Adrenal gland (tissue), 12 donors: ENCODE measurements around the gene ZKSCAN3. TPM values are rescaled to one million over a fixed set of nuclear protein-coding genes. Genes with fewer than 3 reads are reported as not detected.

ENCODE experiments used
- DNase-seq, 7 donors: peaks; one replicate each; pipeline ENCODE4 v3.0.0-alpha.2; 2019 to 2020
- H3K27ac ChIP-seq, 5 donors: fragments of 200-600 bp; sonication (generic) in 4 of 5; 1 replicate in 3 of 5; 2 replicates in 2 of 5; pipeline versions ENCODE4 v1.5.1 to v1.8.0; 2016 to 2020; ENCODE audit warnings: mild to moderate bottlenecking in 1 of 5
- H3K27me3 ChIP-seq: fragments of 200-600 bp; 2 replicates; pipeline ENCODE4 v1.8.0; 2021
- H3K36me3 ChIP-seq, 2 donors: fragments of 200-600 bp; replicated peaks in 1 of 2; 1 replicate in 1 of 2; 2 replicates in 1 of 2; pipeline versions ENCODE4 v1.5.1 to v1.8.0; 2018 to 2022
- H3K4me1 ChIP-seq, 2 donors: fragments of 200-600 bp; replicated peaks in 1 of 2; 1 replicate in 1 of 2; 2 replicates in 1 of 2; pipeline versions ENCODE4 v1.5.1 to v1.8.0; 2018 to 2021
- H3K4me3 ChIP-seq, 4 donors: fragments of 200-600 bp; sonication (generic) in 3 of 4; one replicate each; pipeline ENCODE4 v1.5.1; 2016 to 2018
- H3K9me3 ChIP-seq, 3 donors: fragments of 200-600 bp; sonication (generic) in 1 of 3; replicated peaks in 1 of 3; 1 replicate in 2 of 3; 2 replicates in 1 of 3; pipeline versions ENCODE4 v1.5.1 to v1.8.0; 2016 to 2021
- CTCF ChIP-seq, 6 experiments: fragments of 450-650 bp in 4 of 6; fragments of 200-600 bp in 2 of 6; sonication (generic) in 1 of 6; IDR thresholded peaks; 1 replicate in 5 of 6; 2 replicates in 1 of 6; pipeline versions ENCODE4 v1.5.1 to v1.8.0; 2016 to 2021; ENCODE audit warnings: antibody characterized with exemption in 6 of 6, mild to moderate bottlenecking in 2 of 6, moderate library complexity in 1 of 6
- POLR2A ChIP-seq, 2 donors: fragments of 450-650 bp; IDR thresholded peaks; one replicate each; pipeline ENCODE4 v1.6.1; 2017; ENCODE audit warnings: antibody characterized with exemption in 2 of 2, mild to moderate bottlenecking in 2 of 2, moderate library complexity in 1 of 2
- intact Hi-C, 2 donors: fragments of 100-400 bp; cut with DNase I; formaldehyde crosslinking; loops; one replicate each; pipeline versions ENCODE4 v1.14.1 to v1.15.0; 2022 to 2023
- polyA plus RNA-seq, 3 donors: library from polyadenylated mRNA; stranded (reverse); fragments of 200-250 nt in 2 of 3; fragments of 350-450 nt in 1 of 3; fragmentation: Illumina TruSeq in 1 of 3; extraction: RNeasy Lipid Tissue Mini Kit (QIAGEN cat#74804) in 1 of 3; gene quantifications; one replicate each; pipeline ENCODE4 v1.2.3, GENCODE V29; 2013 to 2014
- small RNA-seq, 2 donors: library from RNA; depleted of rRNA; stranded (forward); fragments of <200 nt; gene quantifications; one replicate each; pipeline ENCODE3, GENCODE V24; 2016
- total RNA-seq, 9 donors: library from RNA; depleted of rRNA in 4 of 9; stranded (reverse); fragments of >200 nt in 4 of 9; fragments of 120-200 nt in 1 of 9; fragmentation: NEBNext Ultra II Directional in 1 of 9; extraction: Animal tissue kit (Norgen Biotek cat#: 25700) in 1 of 9; gene quantifications; one replicate each; pipeline versions ENCODE4 v1.1.0 to v1.2.4, GENCODE V29; 2013 to 2023
- donor health status: healthy with polysubstance abuse.
- donor health status: Bipolar disorder and iron deficiency.
- donor health status: DM: yes; HTN: yes; CAD: no.
- donor health status: DM: no; HTN: no; CAD: no.
- donor health status: DM: no; HTN: no; CAD: no.
- donor health status: DM: yes; HTN: yes; CAD: no.

Gene ZKSCAN3
- total and polyA plus RNA-seq, 12 donors: 1.4 to 12.4 (median 5.2) TPM

DNA sequence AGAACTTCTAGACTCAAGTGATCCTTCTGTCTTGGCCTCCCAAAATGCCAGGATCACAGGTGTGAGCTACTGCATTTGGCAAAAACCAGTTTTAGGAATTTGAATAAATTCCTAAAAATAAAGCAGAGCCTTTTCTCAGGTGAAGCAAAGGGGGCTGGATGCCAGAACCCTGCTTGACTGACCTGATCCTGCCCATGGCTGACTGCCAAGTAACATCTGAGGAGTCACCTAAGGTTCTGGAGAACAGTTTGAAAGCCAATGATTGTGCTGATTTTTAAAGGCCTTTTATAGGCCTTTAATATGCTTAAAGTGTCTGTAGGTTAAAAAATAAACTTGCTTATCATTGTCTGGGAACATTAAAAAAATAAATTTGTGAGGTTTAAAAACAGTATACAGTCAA is 63.9 kb downstream of the ZKSCAN3 start:
- no peaks in the 10 kb centered on the region for H3K27me3 ChIP-seq
- no peaks in the 10 kb centered on the region for H3K36me3 ChIP-seq
- no peak overlapping the region for H3K4me3 ChIP-seq
- no peaks in the 10 kb centered on the region for H3K4me1 ChIP-seq
- no peak for TF ChIP-seq CTCF (IDR thresholded peaks at IDR 0.05)
- no peak for TF ChIP-seq POLR2A (IDR thresholded peaks at IDR 0.05)
- no peak for DNase-seq
- H3K27ac ChIP-seq: no peak overlapping the region
- no peaks in the 10 kb centered on the region for H3K9me3 ChIP-seq
- intact Hi-C loops: no loop called here

Small RNA genes lying within 50 kb of the gene (small RNA-seq; reads per million reads assigned to genes)
- gene AL021997.1: 0 reads per million in 2 donors
- gene AL021997.2: 0 reads per million in 2 donors
- 0 reads per million in 2 donors for gene RNU2-45P

Other genes with a start within 250 kb of the ZKSCAN3 start
- 1 to 10 TPM; 1.8 to 6.9 (median 4.2) TPM for gene ZSCAN16, start 225.3 kb upstream of the ZKSCAN3 start, total RNA-seq
- gene ZSCAN16, start 225.3 kb upstream of the ZKSCAN3 start, polyA plus RNA-seq: 1 to 10 TPM; 7.9 to 9.6 (median 8.3) TPM
- gene ZKSCAN8, start 208.1 kb upstream of the ZKSCAN3 start, total RNA-seq: 10 to 100 TPM; 10.5 to 26.1 (median 20.3) TPM
- 10 to 100 TPM in 1 of 3 donors, 1 to 10 TPM in 2; 3.5 to 18.9 (median 5.0) TPM for gene ZKSCAN8, start 208.1 kb upstream of the ZKSCAN3 start, polyA plus RNA-seq
- gene ZSCAN9, start 124.7 kb upstream of the ZKSCAN3 start, total RNA-seq: 10 to 100 TPM in 4 of 9 donors, 1 to 10 TPM in 5; 1.8 to 30.8 (median 9.8) TPM
- 10 to 100 TPM; 11.2 to 29.1 (median 19.1) TPM for gene ZSCAN9, start 124.7 kb upstream of the ZKSCAN3 start, polyA plus RNA-seq
- 1 to 10 TPM; 1.5 to 7.3 (median 5.1) TPM for gene ZKSCAN4, start 97.7 kb upstream of the ZKSCAN3 start, total RNA-seq
- 1 to 10 TPM; 3.6 to 4.3 (median 4.2) TPM for gene ZKSCAN4, start 97.7 kb upstream of the ZKSCAN3 start, polyA plus RNA-seq
- 1 to 10 TPM in 6 of 9 donors, under 1 TPM in 2, not detected in 1; 0.37 to 3.4 (median 1.3) TPM for gene NKAPL, start 90.7 kb upstream of the ZKSCAN3 start, total RNA-seq
- 1 to 10 TPM; 2.2 to 3.4 (median 2.3) TPM for gene NKAPL, start 90.7 kb upstream of the ZKSCAN3 start, polyA plus RNA-seq
- 10 to 100 TPM in 8 of 9 donors, 1 to 10 TPM in 1; 7.2 to 27.3 (median 17.7) TPM for gene ZSCAN26, start 82.8 kb upstream of the ZKSCAN3 start, total RNA-seq
- 10 to 100 TPM; 12.9 to 21.9 (median 19.0) TPM for gene ZSCAN26, start 82.8 kb upstream of the ZKSCAN3 start, polyA plus RNA-seq
- gene PGBD1, start 68.4 kb upstream of the ZKSCAN3 start, total RNA-seq: 1 to 10 TPM; 1.1 to 7.8 (median 3.1) TPM
- gene PGBD1, start 68.4 kb upstream of the ZKSCAN3 start, polyA plus RNA-seq: 1 to 10 TPM; 2.5 to 7.9 (median 4.4) TPM
- 10 to 100 TPM in 4 of 9 donors, 1 to 10 TPM in 5; 2.3 to 13.5 (median 9.3) TPM for gene ZSCAN31, start 13.8 kb upstream of the ZKSCAN3 start, total RNA-seq
- 1 to 10 TPM; 3.7 to 7.9 (median 4.3) TPM for gene ZSCAN31, start 13.8 kb upstream of the ZKSCAN3 start, polyA plus RNA-seq
- gene ZSCAN12, start 49.8 kb downstream of the ZKSCAN3 start, total RNA-seq: 10 to 100 TPM in 1 of 9 donors, 1 to 10 TPM in 8; 1.3 to 10.7 (median 4.9) TPM
- 1 to 10 TPM; 1.0 to 6.0 (median 1.4) TPM for gene ZSCAN12, start 49.8 kb downstream of the ZKSCAN3 start, polyA plus RNA-seq
- 1 to 10 TPM in 8 of 9 donors, under 1 TPM in 1; 0.24 to 8.0 (median 2.8) TPM for gene ZSCAN23, start 93.5 kb downstream of the ZKSCAN3 start, total RNA-seq
- gene ZSCAN23, start 93.5 kb downstream of the ZKSCAN3 start, polyA plus RNA-seq: 1 to 10 TPM in 2 of 3 donors, under 1 TPM in 1; 0.13 to 1.6 (median 1.5) TPM
- not detected for gene GPX6, start 165.8 kb downstream of the ZKSCAN3 start, total RNA-seq
- not detected for gene GPX6, start 165.8 kb downstream of the ZKSCAN3 start, polyA plus RNA-seq
- gene GPX5, start 175.9 kb downstream of the ZKSCAN3 start, total RNA-seq: not detected
- gene GPX5, start 175.9 kb downstream of the ZKSCAN3 start, polyA plus RNA-seq: not detected